ENCODE data around the gene YWHAE. TPM values are rescaled to one million over a fixed set of nuclear protein-coding genes. Genes with fewer than 3 reads are reported as not detected.
"Not testable (repeated sequence)": the region's sequence is repeated elsewhere in the genome, so short reads cannot be mapped to it uniquely, and the experiment has no call there.

Gene YWHAE
- polyA plus RNA-seq, 3 donors: 895 to 1,204 (median 1,099) TPM

- peak; percentile 44 to 76 (median 63) for DNase-seq (ENCODE audit: extremely low read depth in 1 of 11, low read depth in 9 of 11, low spot score in 4 of 11)
These were observed 34.5 kb downstream of the YWHAE start for GRCh38 chr17:1365445-1366039.

- no peak for DNase-seq (ENCODE audit: extremely low read depth in 1 of 11, low read depth in 9 of 11, low spot score in 4 of 11)
These were observed 37.1 kb downstream of the YWHAE start for GRCh38 chr17:1362964-1363363.

DNA sequence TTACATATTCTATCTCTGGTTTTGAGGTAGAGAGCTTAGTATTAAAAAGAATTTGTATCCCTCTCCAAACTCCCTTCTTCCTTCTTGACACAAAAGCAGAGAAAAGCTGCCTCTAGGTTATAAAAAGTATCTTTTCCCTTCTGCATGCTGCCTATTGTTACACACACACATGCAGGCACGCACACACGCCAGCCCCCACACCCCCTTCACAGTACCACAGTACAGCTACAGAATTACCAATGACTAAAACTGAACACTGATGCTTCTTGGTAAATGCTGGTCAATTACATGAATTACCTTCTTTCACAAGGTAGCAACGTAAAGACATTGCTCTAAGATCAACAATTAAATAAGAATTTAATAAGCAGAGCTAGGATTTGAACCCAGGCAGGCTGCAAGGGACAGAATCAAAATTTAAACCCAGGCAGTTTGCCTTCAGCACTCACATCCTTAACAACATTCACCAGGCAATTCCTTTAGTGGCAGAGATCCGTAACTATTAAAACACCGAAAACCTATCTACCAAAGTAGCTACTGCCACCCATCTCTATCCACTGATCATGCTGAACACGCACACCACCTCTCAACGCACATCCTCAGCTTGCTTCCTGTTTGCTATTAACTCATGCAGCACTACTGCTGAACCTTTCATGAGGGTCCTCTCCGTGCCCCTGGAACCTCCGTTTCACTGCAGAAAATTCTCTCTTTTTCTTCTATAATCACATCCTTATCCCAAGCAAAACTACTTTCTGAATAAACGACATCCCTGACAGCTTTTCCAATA, 37.8 kb downstream of the YWHAE start:
- DNase-seq (ENCODE audit: extremely low read depth in 1 of 11, low read depth in 9 of 11, low spot score in 4 of 11): no peak

DNA sequence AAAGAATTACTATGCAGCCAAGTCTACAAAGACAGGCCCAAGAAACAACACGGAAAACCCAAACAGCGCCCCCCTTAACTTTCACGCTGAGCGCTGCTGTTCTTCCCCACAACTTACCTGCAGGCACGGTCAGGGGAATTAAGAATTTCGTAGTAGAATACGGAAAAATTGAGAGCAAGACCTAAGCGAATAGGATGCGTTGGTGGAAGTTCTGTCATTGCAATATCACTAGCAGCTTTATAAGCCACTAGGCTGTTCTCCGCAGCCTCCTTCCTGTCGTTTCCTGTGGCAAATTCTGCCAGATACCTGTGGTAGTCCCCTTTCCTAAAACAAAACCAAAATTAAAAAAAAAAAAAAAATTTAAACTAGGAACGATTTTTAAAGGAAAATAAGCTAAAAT, 39.0 kb downstream of the YWHAE start:
- DNase-seq (ENCODE audit: extremely low read depth in 1 of 11, low read depth in 9 of 11, low spot score in 4 of 11): no peak

GRCh38 chr17:1360315-1360714, 39.7 kb downstream of the YWHAE start:
- not testable (repeated sequence) for DNase-seq (ENCODE audit: extremely low read depth in 1 of 11, low read depth in 9 of 11, low spot score in 4 of 11)

- no peak for DNase-seq (ENCODE audit: extremely low read depth in 1 of 11, low read depth in 9 of 11, low spot score in 4 of 11)
These were observed 46.0 kb downstream of the YWHAE start for GRCh38 chr17:1354030-1354429.

GRCh38 chr17:1352530-1352929, 47.5 kb downstream of the YWHAE start:
- not testable (repeated sequence) for DNase-seq (ENCODE audit: extremely low read depth in 1 of 11, low read depth in 9 of 11, low spot score in 4 of 11)

DNA sequence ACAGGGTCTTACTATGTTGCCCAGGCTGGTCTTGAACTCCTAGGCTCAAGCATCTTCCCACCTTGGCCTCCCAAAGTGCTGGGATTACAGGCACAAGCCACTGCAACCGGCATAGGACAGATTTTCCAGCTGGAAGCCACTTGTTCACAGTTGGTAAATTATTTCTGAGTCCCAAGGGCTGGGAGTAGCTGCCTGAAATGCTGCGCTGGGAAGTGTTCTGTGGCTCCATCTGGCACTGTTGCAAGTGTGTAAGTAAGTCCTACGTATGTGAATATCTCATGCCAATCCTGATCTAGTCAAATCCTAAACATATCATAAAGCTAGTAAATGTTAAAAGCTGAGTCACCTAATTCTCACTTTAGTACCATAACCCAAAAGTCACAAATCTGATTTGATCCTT, 48.1 kb downstream of the YWHAE start:
- no peak for DNase-seq (ENCODE audit: extremely low read depth in 1 of 11, low read depth in 9 of 11, low spot score in 4 of 11)

DNA sequence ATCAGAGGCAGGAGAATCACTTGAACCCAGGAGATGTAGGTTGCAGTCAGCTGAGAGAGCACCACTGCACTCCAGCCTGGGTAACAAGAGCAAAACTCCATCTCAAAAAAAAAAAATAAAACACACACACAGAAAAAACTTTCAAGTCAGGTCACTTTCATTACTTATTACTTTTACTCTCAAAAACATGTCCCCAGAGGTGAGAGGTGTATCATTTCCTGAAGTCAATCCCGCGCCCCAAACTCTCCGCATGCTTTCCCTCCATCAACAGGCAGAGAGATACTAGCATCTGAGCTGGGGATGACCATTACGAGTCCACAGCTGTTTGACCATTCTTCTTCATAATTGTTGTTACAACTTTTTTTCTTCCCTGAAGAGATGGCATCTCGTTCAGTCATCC, 48.7 kb downstream of the YWHAE start:
- no peak for DNase-seq (ENCODE audit: extremely low read depth in 1 of 11, low read depth in 9 of 11, low spot score in 4 of 11)

DNA sequence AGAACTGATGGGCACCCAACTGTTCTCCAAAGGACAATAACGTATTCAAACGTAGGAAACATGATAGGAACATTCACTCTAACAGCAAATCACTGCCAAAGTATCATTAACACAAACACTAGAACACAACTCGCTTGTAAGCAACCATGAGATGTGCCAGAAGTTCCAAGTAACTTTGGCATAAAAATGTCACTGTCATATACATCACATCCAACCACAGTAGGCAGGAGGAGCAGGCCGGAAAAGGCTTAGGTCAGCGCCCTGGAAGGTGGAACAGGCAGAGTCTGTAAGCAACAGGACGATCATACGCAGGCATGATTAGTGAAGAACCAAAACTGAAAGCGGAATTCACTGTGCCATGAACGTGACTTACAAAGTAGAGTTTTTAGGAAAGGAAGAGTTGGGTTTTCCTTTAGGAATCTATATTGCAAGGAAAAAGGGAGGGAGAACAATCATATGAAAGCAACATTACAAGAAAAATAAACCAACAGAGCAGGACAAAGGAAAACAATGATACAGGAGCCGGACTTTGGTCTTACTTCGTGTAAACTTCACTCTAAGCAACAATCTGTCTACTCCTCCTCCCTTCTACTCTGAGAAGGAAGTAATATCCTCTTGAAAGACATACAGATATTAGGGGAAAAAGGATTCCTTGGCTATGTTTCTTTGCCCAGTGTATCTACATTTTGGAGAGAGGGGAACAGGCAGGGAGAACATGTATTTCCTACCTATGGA, 52.3 kb downstream of the YWHAE start:
- DNase-seq (ENCODE audit: extremely low read depth in 1 of 11, low read depth in 9 of 11, low spot score in 4 of 11): peak in 2 of 11 donors; percentile 13 to 31

GRCh38 chr17:1344521-1344920, 55.5 kb downstream of the YWHAE start:
- no peak for DNase-seq (ENCODE audit: extremely low read depth in 1 of 11, low read depth in 9 of 11, low spot score in 4 of 11)

DNA sequence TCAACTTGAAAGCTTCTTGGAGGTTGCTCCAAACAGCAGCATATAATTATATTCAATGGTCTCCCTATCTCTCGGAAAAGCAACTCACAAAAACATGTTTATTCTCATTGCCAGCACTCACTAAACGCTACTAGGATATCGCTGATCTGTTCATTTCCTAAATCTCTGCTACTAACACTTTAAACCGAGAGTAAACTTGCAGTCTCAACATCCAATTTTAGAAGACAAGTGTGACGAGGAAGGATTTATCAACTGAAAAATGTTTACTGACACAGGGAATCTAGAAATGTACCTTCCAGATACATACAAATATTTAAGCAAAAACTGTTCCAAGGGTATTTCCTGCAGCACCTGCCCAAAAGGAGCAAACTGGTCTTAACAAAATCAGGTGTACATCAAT, 56.5 kb downstream of the YWHAE start:
- no peak for DNase-seq (ENCODE audit: extremely low read depth in 1 of 11, low read depth in 9 of 11, low spot score in 4 of 11)

DNA sequence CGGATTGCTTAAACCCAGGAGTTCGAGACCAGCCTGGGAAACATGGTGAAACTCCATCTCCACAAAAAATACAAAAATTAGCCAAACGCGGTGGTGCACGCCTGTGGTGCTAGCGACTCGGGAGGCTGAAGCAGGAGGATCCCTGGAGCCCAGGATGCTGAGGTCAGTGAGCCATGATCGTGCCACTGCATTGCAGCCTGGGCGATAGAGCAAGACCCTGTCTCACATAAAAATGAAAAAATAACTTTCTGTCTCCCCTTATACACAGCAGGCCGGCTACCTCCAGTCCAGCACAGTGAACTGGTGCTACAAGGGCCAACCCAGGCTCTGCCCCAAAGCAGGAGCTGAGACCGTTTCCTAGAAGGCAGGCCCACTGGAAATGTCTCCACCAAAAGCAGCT, 59.7 kb downstream of the YWHAE start:
- DNase-seq (ENCODE audit: extremely low read depth in 1 of 11, low read depth in 9 of 11, low spot score in 4 of 11): no peak

DNA sequence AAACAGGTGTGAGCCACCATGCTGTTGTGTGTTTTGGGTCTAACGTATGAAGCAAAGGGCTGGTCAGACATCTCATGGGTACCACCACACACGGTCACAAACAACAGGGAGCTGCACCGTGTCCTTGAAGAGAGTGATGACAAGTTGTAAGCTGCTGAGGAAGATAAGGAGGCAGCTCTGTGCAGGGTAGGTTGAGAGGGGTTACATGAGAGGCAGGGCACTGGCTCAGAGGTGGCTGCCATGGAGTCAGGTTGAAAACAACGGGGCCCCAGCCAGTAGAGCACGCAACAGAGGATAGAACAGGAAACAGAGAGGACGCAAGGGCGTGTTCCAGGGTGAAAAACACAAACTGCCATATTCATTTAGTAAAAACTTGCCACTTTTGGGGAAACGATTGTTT, 68.3 kb downstream of the YWHAE start:
- DNase-seq (ENCODE audit: extremely low read depth in 1 of 11, low read depth in 9 of 11, low spot score in 4 of 11): no peak

GRCh38 chr17:1329745-1330343, 70.2 kb downstream of the YWHAE start:
- no peak for DNase-seq (ENCODE audit: extremely low read depth in 1 of 11, low read depth in 9 of 11, low spot score in 4 of 11)

GRCh38 chr17:1328437-1328836, 71.6 kb downstream of the YWHAE start:
- DNase-seq (ENCODE audit: extremely low read depth in 1 of 11, low read depth in 9 of 11, low spot score in 4 of 11): no peak

DNA sequence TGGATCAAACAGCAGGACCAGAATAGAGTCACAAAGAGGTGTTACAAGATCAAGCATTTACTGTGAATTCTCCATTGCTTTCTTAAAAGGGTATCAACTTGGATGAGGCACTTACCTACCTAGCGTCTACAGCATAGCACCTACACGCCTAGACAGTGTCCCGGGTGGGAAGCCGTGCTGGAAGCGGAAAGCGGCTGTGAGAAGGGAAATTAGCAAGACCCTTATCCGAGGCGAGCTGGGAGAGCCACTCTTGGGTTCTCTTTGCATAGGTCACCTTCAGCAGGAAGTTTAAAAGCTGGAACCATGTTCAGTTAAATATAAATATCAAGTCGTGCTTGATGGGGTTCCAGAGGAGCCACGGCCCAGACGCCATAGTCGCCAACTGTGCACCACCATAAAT, 74.3 kb downstream of the YWHAE start:
- DNase-seq (ENCODE audit: extremely low read depth in 1 of 11, low read depth in 9 of 11, low spot score in 4 of 11): no peak

GRCh38 chr17:1324201-1324771, 75.7 kb downstream of the YWHAE start:
- DNase-seq (ENCODE audit: extremely low read depth in 1 of 11, low read depth in 9 of 11, low spot score in 4 of 11): no peak

DNA sequence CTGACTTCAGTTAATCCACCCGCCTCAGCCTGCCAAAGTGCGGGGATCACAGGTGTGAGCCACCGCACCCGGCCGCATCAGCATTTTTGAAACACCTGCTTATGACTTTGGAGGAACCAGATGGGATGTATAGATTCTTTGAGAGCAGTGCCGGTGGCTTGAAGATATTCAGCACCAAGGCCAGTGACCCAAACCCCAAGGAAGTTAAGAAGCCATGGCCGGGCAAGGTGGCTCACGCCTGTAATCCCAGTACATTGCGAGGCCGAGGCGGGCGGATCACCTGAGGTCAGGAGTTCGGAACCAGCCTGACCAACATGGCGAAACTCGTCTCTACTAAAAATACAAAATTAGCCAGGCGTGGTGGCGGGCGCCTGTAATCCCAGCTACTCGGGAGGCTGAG, 76.7 kb downstream of the YWHAE start:
- DNase-seq (ENCODE audit: extremely low read depth in 1 of 11, low read depth in 9 of 11, low spot score in 4 of 11): no peak

GRCh38 chr17:1322480-1322879, 77.5 kb downstream of the YWHAE start:
- no peak for DNase-seq (ENCODE audit: extremely low read depth in 1 of 11, low read depth in 9 of 11, low spot score in 4 of 11)
